HepG2 (cell line): Measurements from ENCODE around the gene ARTN. TPM values are rescaled to one million over a fixed set of nuclear protein-coding genes. Genes with fewer than 3 reads are reported as not detected.

Experiments used
- FOXO1 ChIP-seq: sonication (generic); formaldehyde crosslinking; IDR thresholded peaks from 2 replicates; pipeline ENCODE4 v1.4.0; 2020; ENCODE audit warnings: missing genetic modification reagents
- HHEX ChIP-seq: IDR thresholded peaks from 2 replicates; pipeline ENCODE4 v1.6.1; 2016; ENCODE audit warnings: control low read depth
- HNF1A ChIP-seq, 2 experiments: sonication (generic) in 1 of 2; formaldehyde crosslinking in 1 of 2; IDR thresholded peaks; 2 replicates each; pipeline versions ENCODE4 v1.4.0 to v1.6.1; 2016 to 2020; ENCODE audit warnings: borderline replicate concordance in 1 of 2, low read depth in 1 of 2, mild to moderate bottlenecking in 1 of 2, missing genetic modification reagents in 1 of 2
- HNRNPL ChIP-seq: fragments of 200-400 bp; formaldehyde crosslinking; IDR thresholded peaks from 2 replicates; pipeline ENCODE4 v1.6.1; 2017; ENCODE audit warnings: mild to moderate bottlenecking, low read depth, low read length
- MBNL3 ChIP-seq: fragments of 250-450 bp; sonication (Bioruptor Pico); conservative IDR thresholded peaks from 2 replicates; pipeline ENCODE4 v1.8.0; 2022; ENCODE audit warnings: mild to moderate bottlenecking, inconsistent platforms
- NCOA1 ChIP-seq: sonication (generic); formaldehyde crosslinking; IDR thresholded peaks from 2 replicates; pipeline ENCODE4 v1.9.0; 2021; ENCODE audit warnings: missing genetic modification reagents
- SMAD1 ChIP-seq: sonication (generic); formaldehyde crosslinking; IDR thresholded peaks from 2 replicates; pipeline ENCODE4 v1.4.0; 2020; ENCODE audit warnings: missing genetic modification reagents, low read depth, mild to moderate bottlenecking, borderline replicate concordance
- TBX2 ChIP-seq: sonication (generic); formaldehyde crosslinking; IDR thresholded peaks from 2 replicates; pipeline ENCODE4 v1.5.0; 2020; ENCODE audit warnings: missing genetic modification reagents, mild to moderate bottlenecking, borderline replicate concordance
- TFDP2 ChIP-seq: sonication (generic); formaldehyde crosslinking; IDR thresholded peaks from 2 replicates; pipeline ENCODE4 v1.4.0; 2020; ENCODE audit warnings: missing genetic modification reagents
- THAP11 ChIP-seq: IDR thresholded peaks from 2 replicates; pipeline ENCODE4 v1.6.1; 2016; ENCODE audit warnings: missing biosample characterization, missing genetic modification reagents
- TRIM24 ChIP-seq: sonication (generic); formaldehyde crosslinking; IDR thresholded peaks from 2 replicates; pipeline ENCODE4 v1.8.0; 2022; ENCODE audit warnings: mild to moderate bottlenecking, missing genetic modification reagents
- ZBTB1 ChIP-seq: sonication (generic); formaldehyde crosslinking; IDR thresholded peaks from 2 replicates; pipeline ENCODE4 v1.4.0; 2020; ENCODE audit warnings: missing genetic modification reagents, borderline replicate concordance
- ZNF18 ChIP-seq: sonication (generic); formaldehyde crosslinking; IDR thresholded peaks from 2 replicates; pipeline ENCODE4 v1.8.0; 2022; ENCODE audit warnings: mild to moderate bottlenecking, missing genetic modification reagents; ENCODE audit not compliant: insufficient replicate concordance
- ZNF280D ChIP-seq: sonication (generic); formaldehyde crosslinking; IDR thresholded peaks from 2 replicates; pipeline ENCODE4 v1.5.1; 2020; ENCODE audit warnings: mild to moderate bottlenecking, missing genetic modification reagents
- ZNF33A ChIP-seq: sonication (generic); formaldehyde crosslinking; IDR thresholded peaks from 2 replicates; pipeline ENCODE4 v1.5.1; 2020; ENCODE audit warnings: missing genetic modification reagents, mild to moderate bottlenecking, moderate library complexity, borderline replicate concordance
- ZNF350 ChIP-seq: sonication (generic); formaldehyde crosslinking; IDR thresholded peaks from 2 replicates; pipeline ENCODE4 v1.4.0; 2020; ENCODE audit warnings: mild to moderate bottlenecking, low read depth, missing genetic modification reagents, borderline replicate concordance
- ZNF543 ChIP-seq: sonication (generic); formaldehyde crosslinking; IDR thresholded peaks from 2 replicates; pipeline ENCODE4 v1.4.0; 2020; ENCODE audit warnings: mild to moderate bottlenecking, missing genetic modification reagents
- polyA plus RNA-seq, 8 experiments: library from polyadenylated mRNA; depleted of rRNA in 3 of 8; stranded (reverse) in 7 of 8; unstranded in 1 of 8; fragments of >200 nt; fragmentation: Illumina TruSeq in 4 of 8; extraction: Trizol in 4 of 8; gene quantifications; 2 replicates each; pipeline versions ENCODE4 v1.2.1 to v1.2.3, GENCODE V29; 2011 to 2016; ENCODE audit warnings: low read depth in 4 of 8, missing spikeins in 1 of 8, mixed read lengths in 1 of 8; ENCODE audit not compliant: insufficient read depth in 1 of 8
- total RNA-seq, 5 experiments: library from RNA; depleted of rRNA; stranded (reverse); fragments of >200 nt; fragmentation: Illumina TruSeq; extraction: Trizol; gene quantifications; 2 replicates each; pipeline ENCODE4 v1.2.3, GENCODE V29; 2016; ENCODE audit warnings: low read depth in 1 of 5

ARTN gene
- total and polyA plus RNA-seq, 2 of the 13 experiments (the other 11 are each of a cell fraction or from before 2014, with no cell fraction given) = 0.11 to 0.62 TPM

- 0 out of 2 replicates have a peak, but pooled peaks have one; percentile 62 for TF ChIP-seq ZNF33A
- TF ChIP-seq FOXO1 (CRISPR knock-in tag) = peak; percentile 41; the same call in 1 of the 2 replicates
- peak; percentile 99 for TF ChIP-seq THAP11 (CRISPR knock-in tag)
- TF ChIP-seq ZNF280D (CRISPR knock-in tag) = no peak
- TF ChIP-seq ZNF18 (CRISPR knock-in tag) = peak; percentile 64
- no peak; the same call in 1 of the 2 replicates for TF ChIP-seq SMAD1 (CRISPR knock-in tag)
- no peak; the same call in 1 of the 2 replicates for TF ChIP-seq ZNF350 (CRISPR knock-in tag)
- TF ChIP-seq TBX2 (CRISPR knock-in tag) = peak; percentile 83; the same call in 1 of the 2 replicates
- no peak for TF ChIP-seq HHEX (CRISPR knock-in tag)
- TF ChIP-seq ZBTB1 (CRISPR knock-in tag) = no peak
- TF ChIP-seq ZNF543 = peak; percentile 21; the same call in 1 of the 2 replicates
- no peak for TF ChIP-seq TRIM24 (CRISPR knock-in tag)
- TF ChIP-seq HNRNPL = 0 out of 2 replicates have a peak, but pooled peaks have one; percentile 39
- TF ChIP-seq TFDP2 = peak; percentile 86
- TF ChIP-seq NCOA1 (CRISPR knock-in tag) = no peak
- no peak for TF ChIP-seq MBNL3 (CRISPR knock-in tag)
- no peak for TF ChIP-seq HNF1A (IDR thresholded peaks at IDR 0.05; ENCODE audit: low read depth)
- TF ChIP-seq HNF1A (CRISPR knock-in tag; IDR thresholded peaks at IDR 0.05; ENCODE audit: borderline replicate concordance) = peak; percentile 52
These were observed 41.0 kb downstream of the ARTN start, which contains the start of gene ATP6V0B (continued) for GRCh38 chr1:43974443-43975248.
